GM10248 (cell line): ENCODE data around the gene NNMT.

Experiments
- CTCF ChIA-PET: fragments of 300-600 bp; sonication (Branson Sonifier 250); formaldehyde crosslinking; extraction: SDS; loops from one replicate; lab custom pipeline; 2021; ENCODE audit warnings: antibody characterized with exemption; lab: Yijun Ruan, JAX
- POLR2A ChIA-PET: fragments of 350-650 bp; sonication (Branson Sonifier 250); formaldehyde crosslinking; extraction: SDS; loops from one replicate; lab custom pipeline; 2020; ENCODE audit warnings: antibody characterized with exemption; lab: Yijun Ruan, JAX
- DNase-seq: peaks from one replicate; pipeline ENCODE4 v3.0.0; 2012; ENCODE audit errors: extremely low spot score
- CTCF ChIP-seq: IDR thresholded peaks from 2 replicates; pipeline ENCODE4 v1.5.1; 2012; ENCODE audit warnings: mild to moderate bottlenecking, low read depth; ENCODE audit errors: extremely low read depth, missing control alignments, control extremely low read depth

The NNMT gene

GRCh38 chr11:114362958-114363357 is 66.8 kb downstream of the NNMT start:
- TF ChIP-seq CTCF, result no peak
- DNase-seq, result no peak
- ChIA-PET POLR2A (no interaction called here), CTCF (interaction anchor here (1.2 to 1.6 kb wide), 2 partner anchors 13 to 18 kb away, joined by 3 to 4 read pairs; no protein-coding TSS in a partner anchor)
